Rectal smooth muscle tissue (tissue), 1 donor: ENCODE results near the gene PRKD1.

Source experiments
- H3K27ac ChIP-seq: one replicate; pipeline ENCODE4 v1.7.0; 2013; ENCODE audit warnings: low read depth, low read length, inconsistent platforms
- H3K27me3 ChIP-seq: one replicate; pipeline ENCODE4 v1.7.0; 2013; ENCODE audit warnings: low read length; ENCODE audit not compliant: control insufficient read depth, insufficient read depth
- H3K36me3 ChIP-seq: one replicate; pipeline ENCODE4 v1.7.0; 2013; ENCODE audit warnings: low read length; ENCODE audit not compliant: control insufficient read depth, insufficient read depth
- H3K4me1 ChIP-seq: one replicate; pipeline ENCODE4 v1.7.0; 2013; ENCODE audit warnings: low read length; ENCODE audit not compliant: control insufficient read depth, insufficient read depth
- H3K4me3 ChIP-seq: one replicate; pipeline ENCODE4 v1.7.0; 2013; ENCODE audit warnings: low read length
- H3K9ac ChIP-seq: one replicate; pipeline ENCODE4 v1.7.0; 2013; ENCODE audit warnings: low read length

Gene PRKD1

DNA sequence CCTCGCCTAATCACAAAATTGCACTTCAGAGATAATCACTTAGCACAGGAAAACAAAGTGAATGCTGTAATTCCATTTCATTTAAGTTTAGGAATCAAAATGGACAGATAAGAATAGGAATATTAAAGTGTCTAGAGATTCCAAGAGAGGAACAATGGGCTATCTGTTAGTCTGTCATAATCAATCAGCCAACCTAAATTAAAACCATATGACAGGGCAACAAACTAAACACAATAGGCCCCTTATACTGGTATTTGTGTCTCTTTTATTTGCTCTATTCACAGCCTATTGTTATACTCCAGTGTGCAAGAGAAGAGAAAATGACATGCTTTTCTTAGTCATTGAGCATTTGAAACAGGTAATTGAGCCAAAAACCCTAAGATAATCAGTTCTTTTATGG lies 259.4 kb downstream of the PRKD1 start:
- no peak overlapping the region for H3K27ac ChIP-seq
- H3K4me1 ChIP-seq, result no peaks in the 10 kb centered on the region
- H3K9ac ChIP-seq, result no peak overlapping the region
- peaks cover 2% of the 10 kb centered on the region for H3K36me3 ChIP-seq
- H3K27me3 ChIP-seq, result no peaks in the 10 kb centered on the region
- H3K4me3 ChIP-seq, result no peak overlapping the region

DNA sequence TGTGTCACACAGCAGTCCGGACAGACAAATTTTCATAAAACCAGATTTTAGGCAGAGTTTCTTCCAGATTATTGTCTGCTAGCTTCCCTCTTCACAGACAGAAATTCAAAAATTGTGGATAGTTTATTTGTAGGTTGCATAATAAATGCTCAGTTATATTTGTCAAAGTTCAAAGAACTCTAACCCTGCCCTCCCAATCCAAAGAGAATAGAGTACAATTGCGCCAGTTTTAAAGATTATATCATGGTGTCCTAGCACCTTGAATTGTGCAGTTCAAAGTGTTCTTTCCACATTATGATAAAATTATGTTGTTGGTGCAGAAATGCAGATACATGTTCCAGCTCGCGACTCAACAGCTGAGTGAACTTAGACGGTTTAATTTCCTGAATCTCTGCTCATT lies 263.1 kb downstream of the PRKD1 start:
- H3K27ac ChIP-seq, result no peak overlapping the region
- H3K9ac ChIP-seq, result no peak overlapping the region
- no peak overlapping the region for H3K4me3 ChIP-seq
- no peaks in the 10 kb centered on the region for H3K4me1 ChIP-seq
- H3K36me3 ChIP-seq, result peaks cover 2% of the 10 kb centered on the region
- no peaks in the 10 kb centered on the region for H3K27me3 ChIP-seq

DNA sequence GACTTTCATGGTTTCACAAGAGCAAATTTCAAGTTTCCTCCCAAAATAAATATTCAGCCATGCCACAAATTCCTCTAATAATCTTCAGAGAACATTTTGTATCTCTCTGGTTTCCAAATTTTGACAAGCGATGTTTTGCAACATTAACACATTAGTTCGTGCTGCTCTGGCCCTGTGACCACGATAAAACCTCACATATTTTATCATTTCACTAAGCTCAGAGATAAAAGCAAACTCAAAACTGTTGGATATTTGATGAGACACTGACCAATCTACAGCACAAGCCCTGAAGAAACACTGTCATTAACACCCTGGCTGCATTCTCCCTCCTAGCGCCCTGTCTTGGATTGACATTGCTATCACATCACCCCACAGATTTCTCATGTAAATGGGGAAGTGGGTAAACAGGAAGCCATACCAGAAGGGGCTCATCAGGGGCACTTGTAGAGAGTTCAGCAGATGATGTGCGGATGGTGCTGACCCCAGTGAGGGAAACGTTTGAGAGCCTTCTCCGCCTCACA lies 264.3 kb downstream of the PRKD1 start:
- H3K4me1 ChIP-seq, result no peaks in the 10 kb centered on the region
- H3K4me3 ChIP-seq, result no peak overlapping the region
- H3K9ac ChIP-seq, result no peak overlapping the region
- no peaks in the 10 kb centered on the region for H3K27me3 ChIP-seq
- peaks cover 2% of the 10 kb centered on the region for H3K36me3 ChIP-seq
- H3K27ac ChIP-seq, result no peak overlapping the region

DNA sequence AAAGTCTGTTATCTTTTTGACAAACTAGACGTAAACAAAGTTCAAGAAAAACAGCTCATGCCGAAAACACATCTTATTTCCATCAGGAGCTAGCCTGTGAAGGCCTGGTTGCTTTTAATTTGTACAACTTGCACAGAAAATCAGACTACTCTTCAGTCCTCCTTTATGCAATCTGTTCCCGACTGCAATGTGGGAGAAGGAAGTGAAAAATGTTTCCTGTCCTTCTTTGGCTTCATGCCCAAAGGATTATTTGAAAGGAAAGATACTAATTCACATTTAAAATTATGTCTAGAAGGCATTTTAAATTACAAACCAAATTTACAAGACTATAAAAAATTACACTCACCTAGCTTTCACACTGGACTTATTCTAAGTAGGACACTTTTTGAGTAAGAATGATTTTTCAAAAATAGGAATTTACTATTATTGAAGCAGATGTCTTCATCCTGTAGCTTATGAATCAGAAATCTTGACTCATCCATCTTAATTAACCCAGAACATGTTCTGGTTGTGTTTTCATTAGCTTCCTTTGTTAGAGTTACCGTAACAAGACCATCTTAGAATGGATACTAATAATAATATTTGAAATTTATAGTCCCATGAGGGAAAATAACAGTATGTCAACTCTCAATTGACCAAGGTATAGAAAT lies 272.6 kb downstream of the PRKD1 start:
- H3K4me1 ChIP-seq, result peaks cover 13% of the 10 kb centered on the region
- no peak overlapping the region for H3K27ac ChIP-seq
- H3K4me3 ChIP-seq, result no peak overlapping the region
- no peak overlapping the region for H3K9ac ChIP-seq
- no peaks in the 10 kb centered on the region for H3K27me3 ChIP-seq
- H3K36me3 ChIP-seq, result no peaks in the 10 kb centered on the region

DNA sequence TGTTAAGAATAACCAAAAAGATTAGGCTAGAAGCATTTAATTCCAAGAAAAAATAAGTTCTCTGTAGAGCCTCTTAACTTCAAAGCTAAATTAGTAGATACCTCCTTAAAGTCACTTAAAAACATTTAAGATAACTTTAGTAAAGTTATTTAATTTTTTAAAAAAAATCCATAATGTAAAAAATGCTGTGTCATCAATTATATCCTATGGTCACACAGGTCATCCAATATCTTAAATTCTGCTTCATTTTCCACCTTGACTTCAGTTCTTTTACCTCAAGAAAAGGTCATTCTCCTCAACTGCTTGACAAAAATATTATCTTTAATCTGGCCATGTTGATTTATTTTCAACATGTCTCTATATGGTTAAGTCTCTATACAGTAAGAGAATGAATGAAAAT lies 274.3 kb downstream of the PRKD1 start:
- H3K9ac ChIP-seq, result no peak overlapping the region
- no peaks in the 10 kb centered on the region for H3K27me3 ChIP-seq
- no peaks in the 10 kb centered on the region for H3K36me3 ChIP-seq
- no peak overlapping the region for H3K27ac ChIP-seq
- H3K4me3 ChIP-seq, result no peak overlapping the region
- peaks cover 13% of the 10 kb centered on the region for H3K4me1 ChIP-seq

DNA sequence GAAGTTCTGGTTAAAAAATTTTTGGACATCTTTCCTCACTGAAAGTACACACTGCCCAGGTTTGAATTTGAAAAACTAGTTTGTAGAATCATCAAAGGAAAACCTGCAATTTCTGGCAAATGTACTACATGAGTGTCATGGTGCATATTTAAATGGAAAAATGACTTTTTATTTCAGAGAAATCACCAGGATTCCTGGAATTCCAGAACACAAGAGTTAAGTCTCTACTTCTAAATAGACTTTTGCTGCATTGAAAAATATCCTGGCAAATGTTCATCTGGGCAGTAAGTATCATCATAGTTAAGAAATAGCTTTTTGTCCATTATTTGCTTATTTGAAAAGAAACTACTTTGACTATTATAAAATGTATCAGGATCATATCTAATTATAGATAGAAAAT lies 275.1 kb downstream of the PRKD1 start:
- H3K27ac ChIP-seq, result no peak overlapping the region
- H3K36me3 ChIP-seq, result no peaks in the 10 kb centered on the region
- peaks cover 13% of the 10 kb centered on the region for H3K4me1 ChIP-seq
- H3K27me3 ChIP-seq, result no peaks in the 10 kb centered on the region
- no peak overlapping the region for H3K9ac ChIP-seq
- no peak overlapping the region for H3K4me3 ChIP-seq

DNA sequence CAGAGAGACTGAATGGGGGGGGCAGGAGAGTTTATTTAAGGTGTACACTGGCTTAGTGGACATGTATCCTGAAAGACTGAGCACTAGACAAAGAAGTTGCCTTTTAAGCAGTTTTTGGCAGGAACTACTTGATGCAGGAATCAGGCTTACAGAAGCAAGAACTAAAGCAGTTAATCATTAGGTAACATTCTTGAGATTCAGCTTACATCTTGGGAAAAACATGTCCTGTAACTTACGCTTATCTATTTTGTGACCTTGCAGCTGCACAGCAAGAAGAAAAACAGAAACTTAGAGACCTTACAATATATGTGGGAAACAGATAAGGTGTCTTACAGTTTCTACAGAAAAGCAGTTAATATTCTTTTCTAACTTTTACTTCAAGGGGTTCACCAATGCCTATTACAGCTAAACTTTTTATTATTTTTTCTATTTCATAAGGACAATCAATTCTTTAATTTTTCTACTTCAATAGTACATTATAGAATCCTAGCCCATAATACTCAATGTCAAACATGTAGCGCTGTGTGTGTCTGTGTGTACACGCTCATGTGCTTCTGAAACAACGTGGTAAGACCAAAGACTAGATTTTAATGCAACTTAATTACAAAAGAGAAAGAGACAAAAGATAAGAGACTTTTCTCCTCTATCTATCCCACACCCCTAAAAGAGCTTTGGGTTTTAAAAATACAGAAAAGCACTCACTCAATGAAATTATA lies 276.9 kb downstream of the PRKD1 start:
- Histone ChIP-seq H3K4me1 (peaks cover 11% of the 10 kb centered on the region), H3K36me3 (no peaks in the 10 kb centered on the region), H3K4me3 (no peak overlapping the region), H3K9ac (no peak overlapping the region), H3K27ac (no peak overlapping the region), H3K27me3 (no peaks in the 10 kb centered on the region)

DNA sequence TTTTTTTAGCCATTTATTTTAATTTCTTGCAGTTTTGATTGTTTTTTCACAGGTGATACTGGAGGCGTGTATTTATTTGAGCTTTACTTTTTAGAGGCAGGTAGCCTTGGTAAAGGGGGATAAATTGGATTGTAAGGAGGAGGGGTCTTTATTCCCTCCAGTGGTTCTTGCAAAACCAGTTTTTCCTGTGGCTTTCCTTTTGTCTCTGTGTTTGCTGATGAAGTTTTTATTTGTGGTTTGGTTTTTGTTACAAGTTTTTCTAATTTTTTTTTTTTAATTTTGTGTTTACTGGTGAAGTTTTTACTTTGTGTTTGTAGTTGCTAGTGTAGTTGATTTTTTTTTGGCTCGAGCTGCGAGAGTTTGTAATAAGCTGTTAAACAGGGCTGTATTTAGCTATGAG lies 278.5 kb downstream of the PRKD1 start:
- Histone ChIP-seq H3K27ac (no peak overlapping the region), H3K27me3 (no peaks in the 10 kb centered on the region), H3K36me3 (no peaks in the 10 kb centered on the region), H3K9ac (no peak overlapping the region), H3K4me1 (peaks cover 5% of the 10 kb centered on the region), H3K4me3 (no peak overlapping the region)

DNA sequence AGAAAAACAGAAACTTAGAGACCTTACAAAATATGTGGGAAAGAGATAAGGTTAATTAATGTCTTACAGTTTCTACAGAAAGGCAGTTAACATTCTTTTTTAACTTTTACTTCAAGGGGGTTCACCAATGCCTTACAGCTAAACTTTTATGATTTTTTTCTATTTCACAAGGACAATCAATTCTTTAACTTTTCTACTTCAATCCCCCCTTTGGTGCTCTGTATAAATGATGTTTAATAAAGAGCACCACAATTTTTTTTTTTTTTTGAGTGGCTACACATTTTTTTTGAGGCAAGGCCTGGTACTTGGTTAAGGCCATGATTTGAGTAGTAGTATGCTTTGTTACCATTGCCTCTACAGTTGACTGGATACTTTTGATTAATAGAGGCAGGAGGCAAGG lies 279.6 kb downstream of the PRKD1 start:
- H3K36me3 ChIP-seq, result no peaks in the 10 kb centered on the region
- H3K4me3 ChIP-seq, result no peak overlapping the region
- H3K9ac ChIP-seq, result no peak overlapping the region
- H3K27me3 ChIP-seq, result no peaks in the 10 kb centered on the region
- no peak overlapping the region for H3K27ac ChIP-seq
- H3K4me1 ChIP-seq, result peaks cover 5% of the 10 kb centered on the region

DNA sequence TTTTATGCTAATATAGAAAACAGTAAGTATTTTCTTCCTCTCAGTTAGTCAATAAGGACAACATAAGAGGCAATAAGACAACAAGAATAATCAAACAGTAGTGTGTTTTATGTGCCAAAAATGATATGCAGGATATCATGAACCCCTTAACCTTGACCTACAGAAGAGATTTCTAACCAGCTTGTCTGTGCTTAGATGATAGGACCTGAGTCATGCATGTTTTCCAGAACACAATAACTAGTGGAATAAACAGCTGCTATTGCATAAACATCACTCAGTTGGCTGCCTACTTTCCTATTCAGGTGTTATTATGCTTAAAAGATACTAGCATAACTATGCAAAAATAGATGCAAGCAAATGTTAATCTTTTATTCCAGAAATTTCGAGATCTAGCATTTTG lies 282.5 kb downstream of the PRKD1 start:
- H3K9ac ChIP-seq, result no peak overlapping the region
- H3K36me3 ChIP-seq, result no peaks in the 10 kb centered on the region
- no peak overlapping the region for H3K27ac ChIP-seq
- H3K4me3 ChIP-seq, result no peak overlapping the region
- no peaks in the 10 kb centered on the region for H3K4me1 ChIP-seq
- H3K27me3 ChIP-seq, result no peaks in the 10 kb centered on the region

DNA sequence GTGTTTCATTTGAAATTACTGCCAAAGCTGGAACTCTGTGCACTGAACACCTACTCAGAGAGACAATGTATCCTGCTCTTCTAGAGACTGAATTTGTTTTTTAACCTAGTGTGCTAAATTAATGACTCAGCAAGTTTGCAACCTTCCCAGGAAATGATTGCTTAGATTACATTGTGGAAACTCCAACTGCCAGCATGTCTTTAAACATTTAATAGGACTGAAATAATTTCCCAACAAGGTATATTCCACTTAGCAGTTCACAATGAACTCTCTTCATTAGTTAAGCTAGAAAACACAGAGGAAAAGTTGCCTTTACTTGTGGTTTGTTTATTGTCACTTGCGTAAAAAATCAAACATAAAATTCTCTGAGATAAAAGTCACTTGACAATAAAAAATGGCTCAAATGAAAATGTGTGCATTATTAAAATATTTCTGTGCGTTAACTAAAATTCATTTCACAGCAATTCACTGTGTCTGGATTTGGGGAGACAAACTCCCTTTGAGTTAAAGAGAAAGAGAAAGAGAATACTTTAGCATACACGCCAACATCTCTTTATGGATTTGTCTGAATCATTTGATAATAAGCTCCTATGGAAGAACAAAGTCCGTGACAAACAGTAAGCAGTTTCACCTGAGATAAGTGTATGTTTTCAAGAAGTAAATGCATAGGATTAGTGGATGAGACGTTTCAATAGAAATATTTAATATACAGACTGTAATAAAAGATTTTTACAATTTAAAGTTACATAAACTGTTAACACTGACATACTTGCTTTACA lies 284.0 kb downstream of the PRKD1 start:
- no peak overlapping the region for H3K9ac ChIP-seq
- no peaks in the 10 kb centered on the region for H3K4me1 ChIP-seq
- H3K27ac ChIP-seq, result no peak overlapping the region
- no peaks in the 10 kb centered on the region for H3K27me3 ChIP-seq
- no peak overlapping the region for H3K4me3 ChIP-seq
- H3K36me3 ChIP-seq, result no peaks in the 10 kb centered on the region

DNA sequence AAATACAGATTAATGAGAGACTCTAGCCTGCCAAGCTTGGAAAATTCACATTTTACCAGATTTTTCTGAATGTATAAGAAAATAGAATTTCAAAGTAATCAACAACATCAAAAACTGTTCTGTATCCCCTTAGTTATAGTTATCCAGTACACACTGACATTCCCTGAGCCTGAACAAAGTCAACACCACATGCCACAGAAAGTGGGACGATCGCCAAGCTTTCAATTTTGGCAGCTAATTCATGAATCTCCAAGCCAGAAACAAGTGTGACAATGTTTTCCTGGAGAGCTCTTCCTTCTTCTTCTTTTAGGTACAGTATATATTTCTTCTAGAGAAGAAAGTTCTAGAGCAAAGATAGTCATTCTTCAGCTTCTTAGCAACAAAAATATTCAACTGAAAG lies 290.2 kb downstream of the PRKD1 start:
- Histone ChIP-seq H3K36me3 (no peaks in the 10 kb centered on the region), H3K9ac (no peak overlapping the region), H3K4me1 (peaks cover 6% of the 10 kb centered on the region), H3K27ac (no peak overlapping the region), H3K4me3 (no peak overlapping the region), H3K27me3 (no peaks in the 10 kb centered on the region)
